Muscle layer of duodenum (tissue), 2 donors: ENCODE measurements around the gene NUDT16L1.
"Not testable (repeated sequence)": the region's sequence is repeated elsewhere in the genome, so short reads cannot be mapped to it uniquely, and the experiment has no call there.

Experiments
- H3K27ac ChIP-seq: one replicate; pipeline ENCODE4 v1.7.0; 2013; ENCODE audit warnings: mild to moderate bottlenecking, low read length
- H3K27me3 ChIP-seq: one replicate; pipeline ENCODE4 v1.7.0; 2013; ENCODE audit warnings: low read depth, mild to moderate bottlenecking, control low read depth, low read length
- H3K36me3 ChIP-seq, 2 donors: one replicate each; pipeline ENCODE4 v1.7.0; 2013; ENCODE audit warnings: low read length in 2 of 2, control low read depth in 1 of 2, mild to moderate bottlenecking in 1 of 2; ENCODE audit not compliant: insufficient read depth in 2 of 2, control insufficient read depth in 1 of 2
- H3K4me1 ChIP-seq, 2 donors: one replicate each; pipeline ENCODE4 v1.7.0; 2013; ENCODE audit warnings: low read length in 2 of 2, mild to moderate bottlenecking in 2 of 2, control low read depth in 1 of 2, moderate library complexity in 1 of 2; ENCODE audit not compliant: insufficient read depth in 2 of 2, control insufficient read depth in 1 of 2
- H3K4me3 ChIP-seq, 2 donors: one replicate each; pipeline ENCODE4 v1.7.0; 2013; ENCODE audit warnings: low read length in 2 of 2, low read depth in 1 of 2, mild to moderate bottlenecking in 1 of 2
- H3K9me3 ChIP-seq, 2 donors: one replicate each; pipeline ENCODE4 v1.7.0; 2013; ENCODE audit warnings: low read length in 2 of 2, control low read depth in 1 of 2, mild to moderate bottlenecking in 1 of 2; ENCODE audit not compliant: control insufficient read depth in 1 of 2
- donor health status: healthy.

NUDT16L1 gene

DNA sequence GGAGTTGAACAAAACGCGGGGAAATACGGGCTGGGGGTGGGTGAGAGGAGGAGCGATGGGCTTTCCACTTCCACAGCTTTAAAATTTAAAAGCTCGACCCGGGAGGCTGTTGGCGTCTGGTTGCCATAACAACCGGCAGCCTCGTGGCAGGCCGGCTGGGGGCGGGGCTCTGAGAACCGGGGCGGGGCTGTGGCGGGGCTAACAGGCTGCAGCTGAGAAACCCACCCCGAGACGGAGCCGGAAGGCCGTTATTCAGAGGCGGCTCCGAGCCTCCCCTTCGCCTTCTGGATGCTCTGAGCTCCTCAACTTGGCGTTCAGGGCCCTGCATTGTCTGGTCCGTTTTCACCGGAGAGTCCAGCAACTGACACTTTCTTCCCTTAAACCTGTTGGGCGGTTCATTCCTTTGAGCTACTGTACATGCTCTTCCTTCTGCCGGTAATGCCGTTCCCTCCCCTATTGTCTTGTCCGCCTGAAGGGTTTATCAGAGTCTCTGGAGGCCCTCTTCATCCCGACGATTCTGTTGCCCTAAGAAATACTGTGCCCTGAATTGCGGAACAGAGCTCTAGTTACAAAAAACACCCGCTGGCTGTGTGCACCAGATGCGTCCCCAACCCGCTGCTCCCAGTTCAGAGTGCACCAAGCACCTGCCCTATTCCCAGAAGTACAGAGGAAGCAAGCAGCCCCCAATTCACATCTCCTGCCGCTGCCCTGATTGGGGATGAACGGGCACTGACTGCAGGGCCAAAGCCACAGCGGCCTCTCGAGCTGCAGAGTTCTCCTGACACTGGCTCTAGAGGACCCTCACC is 41.6 kb downstream of the NUDT16L1 start:
- Histone ChIP-seq H3K27me3 (no peaks in the 10 kb centered on the region), H3K9me3 (no peaks in the 10 kb centered on the region), H3K36me3 (peaks cover 5 to 12% of the 10 kb centered on the region in 2 donors), H3K27ac (peak overlapping the region; percentile 71), H3K4me1 (peaks cover 0 to 16% of the 10 kb centered on the region in 2 donors), H3K4me3 (peak overlapping the region; percentile 90 to 100)

DNA sequence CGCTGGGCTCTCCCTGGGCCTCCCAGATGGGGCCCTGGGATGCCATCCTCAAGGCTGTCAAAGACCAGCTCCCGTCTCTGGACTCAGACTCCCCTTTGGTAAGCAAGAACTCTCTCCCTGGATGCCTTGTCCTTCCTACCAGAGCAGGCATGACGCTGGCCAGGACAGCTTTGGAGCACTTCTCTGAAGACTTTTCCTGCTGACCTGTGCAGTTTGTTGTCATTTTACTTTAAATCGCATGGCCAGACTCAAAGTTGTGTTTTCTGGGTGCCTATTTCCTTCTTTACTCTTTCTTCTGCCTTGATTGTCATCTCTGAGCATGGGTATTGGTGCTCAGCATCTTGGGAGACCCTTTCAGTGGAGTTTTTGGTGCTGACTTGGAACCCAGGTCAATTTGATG is 43.2 kb downstream of the NUDT16L1 start:
- Histone ChIP-seq H3K4me1 (peaks cover 0 to 16% of the 10 kb centered on the region in 2 donors), H3K27ac (no peak overlapping the region), H3K27me3 (no peaks in the 10 kb centered on the region), H3K9me3 (no peaks in the 10 kb centered on the region), H3K36me3 (peaks cover 0 to 3% of the 10 kb centered on the region in 2 donors), H3K4me3 (no peak overlapping the region)

GRCh38 chr16:4737545-4737944 is 44.2 kb downstream of the NUDT16L1 start:
- no peak overlapping the region for H3K4me3 ChIP-seq
- H3K27ac ChIP-seq, result no peak overlapping the region
- no peaks in the 10 kb centered on the region for H3K27me3 ChIP-seq
- peaks cover 0 to 16% of the 10 kb centered on the region in 2 donors for H3K4me1 ChIP-seq
- peaks cover 0 to 3% of the 10 kb centered on the region in 2 donors for H3K36me3 ChIP-seq
- no peaks in the 10 kb centered on the region for H3K9me3 ChIP-seq

DNA sequence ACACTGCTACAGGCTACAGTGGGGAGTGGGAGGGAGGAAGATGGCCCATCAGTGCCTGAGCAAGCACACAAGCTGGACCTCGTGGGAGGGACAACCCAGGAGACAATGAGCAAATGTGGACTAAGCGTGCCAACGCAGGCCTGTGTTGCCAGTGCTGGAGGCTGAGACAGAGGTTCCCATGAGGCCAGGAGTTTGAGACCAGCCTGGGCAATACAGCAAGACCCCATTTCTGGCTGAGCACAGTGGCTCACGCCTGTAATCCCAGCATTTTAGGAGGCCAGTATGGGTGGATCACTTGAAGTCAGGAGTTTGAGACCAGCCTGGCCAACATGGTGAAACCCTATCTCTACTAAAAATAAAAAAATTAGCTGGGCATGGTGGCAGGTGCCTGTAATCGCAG is 45.0 kb downstream of the NUDT16L1 start:
- H3K9me3 ChIP-seq, H3K36me3 ChIP-seq, H3K4me3 ChIP-seq, H3K27me3 ChIP-seq, H3K27ac ChIP-seq: not testable (repeated sequence)
- H3K4me1 ChIP-seq, result peaks cover 0 to 20% of the 10 kb centered on the region in 2 donors

- Histone ChIP-seq H3K36me3 (no peaks in the 10 kb centered on the region), H3K4me1 (peaks cover 0 to 22% of the 10 kb centered on the region in 2 donors), H3K9me3 (no peaks in the 10 kb centered on the region), H3K27me3 (no peaks in the 10 kb centered on the region), H3K4me3 (peak overlapping the region; percentile 40 to 45), H3K27ac (no peak overlapping the region)
Measured at GRCh38 chr16:4743226-4743878, 50.0 kb downstream of the NUDT16L1 start.

GRCh38 chr16:4744555-4745273 is 51.4 kb downstream of the NUDT16L1 start:
- Histone ChIP-seq H3K4me1 (peaks cover 0 to 22% of the 10 kb centered on the region in 2 donors), H3K4me3 (no peak overlapping the region), H3K27ac (no peak overlapping the region), H3K27me3 (no peaks in the 10 kb centered on the region), H3K36me3 (no peaks in the 10 kb centered on the region), H3K9me3 (no peaks in the 10 kb centered on the region)

DNA sequence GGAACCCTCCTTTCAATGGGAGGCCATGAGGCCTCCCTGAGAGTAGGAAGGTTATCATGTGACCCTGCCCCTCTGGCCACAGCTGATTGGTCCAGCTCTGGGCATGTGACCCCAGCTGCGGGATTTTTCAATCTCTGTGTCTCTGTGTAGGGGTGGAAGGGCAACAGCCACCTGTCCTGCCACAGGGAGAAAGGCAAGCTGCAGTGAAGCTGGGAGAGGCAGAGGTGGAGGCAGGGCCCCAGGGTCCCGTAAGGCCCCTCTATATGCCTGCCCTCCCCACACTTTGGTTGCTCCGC is 51.9 kb downstream of the NUDT16L1 start:
- Histone ChIP-seq H3K27ac (no peak overlapping the region), H3K36me3 (no peaks in the 10 kb centered on the region), H3K9me3 (no peaks in the 10 kb centered on the region), H3K4me1 (peaks cover 0 to 22% of the 10 kb centered on the region in 2 donors), H3K27me3 (no peaks in the 10 kb centered on the region), H3K4me3 (no peak overlapping the region)
